HFFc6 (cell line): ENCODE results near the gene VPS54. TPM values are rescaled to one million over a fixed set of nuclear protein-coding genes. Genes with fewer than 3 reads are reported as not detected.
A peak's percentile ranks its signal among the peaks of the same experiment; 100 is the strongest.

Experiments used
- DNase-seq: peaks from one replicate; pipeline ENCODE4 v3.0.0-alpha.2; 2018
- H3K27ac Mint-ChIP-seq: 2 replicates; pipeline ENCODE4 v1.8.0; 2020; ENCODE audit warnings: mild to moderate bottlenecking, mixed read lengths
- H3K27me3 Mint-ChIP-seq: 2 replicates; pipeline ENCODE4 v1.8.0; 2021; ENCODE audit warnings: mild to moderate bottlenecking, moderate library complexity, mixed read lengths; ENCODE audit not compliant: insufficient read depth
- H3K36me3 Mint-ChIP-seq: 2 replicates; pipeline ENCODE4 v1.8.0; 2021; ENCODE audit warnings: low read depth, mixed read lengths
- H3K4me1 Mint-ChIP-seq: 2 replicates; pipeline ENCODE4 v1.8.0; 2020; ENCODE audit warnings: low read depth, mixed read lengths
- H3K4me3 Mint-ChIP-seq: 2 replicates; pipeline ENCODE4 v1.8.0; 2020; ENCODE audit warnings: mild to moderate bottlenecking, moderate library complexity, mixed read lengths
- H3K9me3 Mint-ChIP-seq: 2 replicates; pipeline ENCODE4 v1.8.0; 2020; ENCODE audit warnings: mild to moderate bottlenecking, mixed read lengths
- total RNA-seq, 6 experiments: library from RNA; stranded (reverse); fragmentation: NEBNext Ultra II Directional; extraction: Animal tissue kit (Norgen Biotek cat#: 25700); gene quantifications; 2 replicates in 1 of 6; 3 replicates in 5 of 6; pipeline ENCODE4 v1.2.3, GENCODE V29; 2021
- TF ChIP-seq, protein P1 (sequence below): fragments of 200-600 bp; sonication (generic); IDR thresholded peaks from 2 replicates; pipeline ENCODE4 v1.5.0; 2021; ENCODE audit warnings: antibody characterized with exemption, mild to moderate bottlenecking

VPS54 gene
- total RNA-seq, 6 experiments from 2014 or later = 12.9 to 17.7 (median 15.0) TPM

DNA sequence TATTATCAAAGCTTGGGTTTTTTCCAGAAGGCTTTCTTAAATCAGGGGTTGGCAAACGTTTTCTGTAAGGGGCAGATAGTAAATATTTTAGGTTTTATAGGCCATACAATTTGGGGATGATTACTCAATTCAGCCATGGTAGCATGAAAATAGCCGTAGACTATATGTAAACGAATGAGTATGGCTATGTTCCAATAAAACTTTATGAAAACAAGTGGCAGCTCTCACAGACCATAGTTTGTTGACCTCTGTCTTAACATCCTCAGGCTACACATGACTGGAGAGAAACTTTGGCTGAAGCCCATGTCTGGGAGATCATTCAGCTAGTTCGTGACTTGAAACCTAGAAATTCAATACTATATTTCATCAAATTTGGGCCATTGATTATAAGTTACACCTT, 147.4 kb downstream of the VPS54 start:
- Mint-ChIP-seq H3K4me1 (peaks cover 65% of the 10 kb centered on the region), H3K36me3 (peaks cover 40% of the 10 kb centered on the region), H3K27me3 (peaks cover 4% of the 10 kb centered on the region; the same call in 1 of the 2 replicates), H3K4me3 (no peak overlapping the region), H3K9me3 (no peaks in the 10 kb centered on the region), H3K27ac (no peak overlapping the region)
- TF ChIP-seq, protein P1, sequence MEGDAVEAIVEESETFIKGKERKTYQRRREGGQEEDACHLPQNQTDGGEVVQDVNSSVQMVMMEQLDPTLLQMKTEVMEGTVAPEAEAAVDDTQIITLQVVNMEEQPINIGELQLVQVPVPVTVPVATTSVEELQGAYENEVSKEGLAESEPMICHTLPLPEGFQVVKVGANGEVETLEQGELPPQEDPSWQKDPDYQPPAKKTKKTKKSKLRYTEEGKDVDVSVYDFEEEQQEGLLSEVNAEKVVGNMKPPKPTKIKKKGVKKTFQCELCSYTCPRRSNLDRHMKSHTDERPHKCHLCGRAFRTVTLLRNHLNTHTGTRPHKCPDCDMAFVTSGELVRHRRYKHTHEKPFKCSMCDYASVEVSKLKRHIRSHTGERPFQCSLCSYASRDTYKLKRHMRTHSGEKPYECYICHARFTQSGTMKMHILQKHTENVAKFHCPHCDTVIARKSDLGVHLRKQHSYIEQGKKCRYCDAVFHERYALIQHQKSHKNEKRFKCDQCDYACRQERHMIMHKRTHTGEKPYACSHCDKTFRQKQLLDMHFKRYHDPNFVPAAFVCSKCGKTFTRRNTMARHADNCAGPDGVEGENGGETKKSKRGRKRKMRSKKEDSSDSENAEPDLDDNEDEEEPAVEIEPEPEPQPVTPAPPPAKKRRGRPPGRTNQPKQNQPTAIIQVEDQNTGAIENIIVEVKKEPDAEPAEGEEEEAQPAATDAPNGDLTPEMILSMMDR = no peak
- no peak for DNase-seq

GRCh38 chr2:63870679-63871078, 148.5 kb downstream of the VPS54 start:
- peaks cover 42% of the 10 kb centered on the region for H3K36me3 Mint-ChIP-seq
- TF ChIP-seq, protein P1 = no peak
- peaks cover 65% of the 10 kb centered on the region for H3K4me1 Mint-ChIP-seq
- H3K27ac Mint-ChIP-seq = peak overlapping the region; percentile 26; the same call in 1 of the 2 replicates
- H3K4me3 Mint-ChIP-seq = no peak overlapping the region
- no peaks in the 10 kb centered on the region for H3K9me3 Mint-ChIP-seq
- peaks cover 4% of the 10 kb centered on the region; the same call in 1 of the 2 replicates for H3K27me3 Mint-ChIP-seq
- no peak for DNase-seq

DNA sequence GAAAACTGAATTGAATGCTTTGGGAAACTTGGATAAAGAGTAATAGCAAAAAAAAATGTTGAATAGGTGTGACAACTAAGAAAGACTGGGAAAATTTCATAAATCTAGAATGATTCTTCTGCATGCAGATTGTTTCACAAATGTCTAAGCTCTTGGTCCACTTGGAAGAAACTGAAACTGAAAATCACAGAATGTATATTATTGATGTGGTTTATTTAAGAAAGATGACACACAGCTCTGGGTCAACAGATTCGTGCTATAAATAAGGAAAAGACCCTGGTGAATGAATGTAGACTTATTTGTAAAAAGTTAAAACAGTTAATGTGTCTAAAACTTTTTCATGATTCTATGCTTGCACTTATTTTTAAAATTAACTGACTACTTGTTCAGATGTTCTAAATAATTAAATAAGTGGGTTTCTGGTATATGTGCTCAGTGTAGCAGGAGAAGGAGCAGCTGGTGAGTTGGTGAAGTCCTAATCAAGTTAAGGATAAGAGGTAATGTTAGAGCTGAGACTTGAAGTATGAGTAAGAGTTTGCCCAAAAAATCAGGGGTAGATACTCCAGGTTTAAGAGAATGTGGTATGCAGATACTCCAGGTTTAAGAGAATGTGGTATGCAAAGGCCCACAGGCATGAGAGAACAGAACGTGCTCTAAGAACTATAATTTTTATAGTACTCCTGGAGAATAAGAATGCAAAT, 153.1 kb downstream of the VPS54 start:
- TF ChIP-seq, protein P1 = no peak
- peaks cover 34% of the 10 kb centered on the region for H3K36me3 Mint-ChIP-seq
- peaks cover 58% of the 10 kb centered on the region for H3K4me1 Mint-ChIP-seq
- H3K4me3 Mint-ChIP-seq = no peak overlapping the region
- H3K27ac Mint-ChIP-seq = no peak overlapping the region; the same call in 1 of the 2 replicates
- H3K9me3 Mint-ChIP-seq = no peaks in the 10 kb centered on the region
- H3K27me3 Mint-ChIP-seq = peaks cover under 1% of the 10 kb centered on the region; the same call in 1 of the 2 replicates
- no peak for DNase-seq

DNA sequence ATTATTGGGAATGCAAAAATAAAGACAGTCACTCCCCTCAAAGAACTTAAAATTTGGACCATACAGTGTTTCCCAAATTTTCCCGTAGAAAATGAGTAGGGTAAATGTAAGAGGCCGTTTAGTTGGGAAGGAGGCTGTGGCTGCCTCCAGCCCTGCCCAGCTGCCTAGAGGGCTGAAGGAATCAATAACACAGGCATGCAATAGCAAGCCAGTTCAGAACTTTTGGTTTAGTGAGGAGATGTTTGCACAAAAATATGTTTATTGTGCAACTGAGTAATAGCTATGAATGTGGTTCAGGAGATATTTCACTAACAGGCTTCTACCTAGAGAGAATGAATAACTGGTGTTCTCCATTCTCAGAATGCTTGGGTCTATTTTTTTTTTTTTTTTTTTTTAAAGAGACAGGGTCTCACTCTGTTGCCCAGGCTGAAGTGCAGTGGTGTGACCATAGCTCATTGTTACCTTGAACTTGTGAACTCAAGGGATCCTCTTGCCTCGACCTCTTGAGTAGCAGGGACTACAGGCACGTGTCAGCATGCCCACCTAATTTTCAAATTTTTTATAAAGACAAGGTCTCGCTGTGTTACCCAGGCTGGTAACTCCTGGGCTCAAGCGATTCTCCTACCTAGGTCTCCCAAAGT, 153.9 kb downstream of the VPS54 start:
- Mint-ChIP-seq H3K4me1 (peaks cover 53% of the 10 kb centered on the region), H3K27ac (peak overlapping the region; percentile 21; the same call in 1 of the 2 replicates), H3K36me3 (peaks cover 36% of the 10 kb centered on the region), H3K9me3 (no peaks in the 10 kb centered on the region), H3K4me3 (no peak overlapping the region), H3K27me3 (no peaks in the 10 kb centered on the region)
- TF ChIP-seq, protein P1 = no peak
- peak; percentile 16 for DNase-seq

- Mint-ChIP-seq H3K27me3 (no peaks in the 10 kb centered on the region), H3K27ac (no peak overlapping the region), H3K4me1 (peaks cover 52% of the 10 kb centered on the region), H3K9me3 (no peaks in the 10 kb centered on the region), H3K4me3 (no peak overlapping the region), H3K36me3 (peaks cover 32% of the 10 kb centered on the region)
- TF ChIP-seq, protein P1 = no peak
- DNase-seq = no peak
Observed at GRCh38 chr2:63863707-63864106, 155.5 kb downstream of the VPS54 start.
